SU-DHL-6 (cell line): ENCODE data around the gene NDUFA9.

Experiments used
- H2AFZ ChIP-seq: fragments of 200-600 bp; sonication (generic); 2 replicates; pipeline ENCODE4 v1.6.1; 2014; ENCODE audit warnings: low read depth, mild to moderate bottlenecking, moderate library complexity, mixed read lengths, antibody characterized with exemption, low read length; ENCODE audit not compliant: severe bottlenecking
- H3F3A ChIP-seq: fragments of 200-600 bp; shearing (Covaris generic); 2 replicates; pipeline ENCODE4 v1.6.0; 2016; ENCODE audit warnings: antibody characterized with exemption, mild to moderate bottlenecking; ENCODE audit not compliant: insufficient read depth
- H3K27ac ChIP-seq: fragments of 200-600 bp; sonication (generic); 2 replicates; pipeline ENCODE4 v1.5.1; 2016; ENCODE audit warnings: low read depth, mild to moderate bottlenecking, low read length, moderate library complexity, mixed read lengths
- H3K27me3 ChIP-seq: fragments of 200-600 bp; sonication (generic), shearing (Covaris generic); 2 replicates; pipeline ENCODE4 v1.6.0; 2014; ENCODE audit warnings: mild to moderate bottlenecking, low read length
- H3K36me3 ChIP-seq: fragments of 200-600 bp; sonication (generic); 2 replicates; pipeline ENCODE4 v1.6.1; 2014; ENCODE audit warnings: mild to moderate bottlenecking, low read length, mixed read lengths
- H3K4me2 ChIP-seq: fragments of 300-600, 200-600 bp; shearing (Covaris generic), sonication (generic); 2 replicates; pipeline ENCODE4 v1.6.0; 2014; ENCODE audit warnings: low read length, low read depth, mild to moderate bottlenecking; ENCODE audit not compliant: poor library complexity, severe bottlenecking
- H3K4me3 ChIP-seq: fragments of 200-600 bp; sonication (generic); 2 replicates; pipeline ENCODE4 v1.5.1; 2014; ENCODE audit warnings: antibody characterized with exemption, low read length, mild to moderate bottlenecking, mixed read lengths; ENCODE audit not compliant: insufficient read depth, poor library complexity, severe bottlenecking
- H3K79me2 ChIP-seq: fragments of 200-600 bp; sonication (generic); 2 replicates; pipeline ENCODE4 v1.6.1; 2014; ENCODE audit warnings: mild to moderate bottlenecking, low read length, moderate library complexity; ENCODE audit not compliant: insufficient read depth
- H3K9ac ChIP-seq: fragments of 200-600 bp; sonication (generic); 2 replicates; pipeline ENCODE4 v1.7.0; 2014; ENCODE audit warnings: mild to moderate bottlenecking, low read length
- H3K9me2 ChIP-seq: fragments of 200-600 bp; sonication (generic); replicated peaks from 2 replicates; pipeline ENCODE4 v1.6.1; 2014; ENCODE audit warnings: low read length; ENCODE audit not compliant: insufficient read depth
- H3K9me3 ChIP-seq: fragments of 200-600 bp; sonication (generic); 2 replicates; pipeline ENCODE4 v1.6.1; 2014; ENCODE audit warnings: low read length, mixed read lengths; ENCODE audit not compliant: insufficient read depth
- H4K20me1 ChIP-seq: fragments of 200-600 bp; sonication (generic); 2 replicates; pipeline ENCODE4 v1.6.1; 2014; ENCODE audit warnings: low read depth, mild to moderate bottlenecking, antibody characterized with exemption, low read length, moderate library complexity, mixed read lengths
- CTCF ChIP-seq: fragments of 200-600 bp; sonication (generic); IDR thresholded peaks from one replicate; pipeline ENCODE4 v1.5.1; 2017; ENCODE audit warnings: antibody characterized with exemption, mild to moderate bottlenecking, low read length, moderate library complexity; ENCODE audit not compliant: insufficient read depth, poor library complexity, severe bottlenecking
- EZH2phosphoT487 ChIP-seq: fragments of 200-600 bp; sonication (generic), shearing (Covaris generic); conservative IDR thresholded peaks from 2 replicates; pipeline ENCODE4 v1.6.1; 2018; ENCODE audit warnings: mild to moderate bottlenecking, antibody characterized with exemption, low read length, moderate library complexity, mixed read lengths

Gene NDUFA9

GRCh38 chr12:4685317-4685716, 36.4 kb downstream of the NDUFA9 start:
- no peaks in the 10 kb centered on the region for H3K27me3 ChIP-seq
- peaks cover 9% of the 10 kb centered on the region; the same call in 1 of the 2 replicates for H3K36me3 ChIP-seq
- no peak overlapping the region for H2AFZ ChIP-seq
- H3F3A ChIP-seq = no peaks in the 10 kb centered on the region
- H3K79me2 ChIP-seq = no peaks in the 10 kb centered on the region
- H3K27ac ChIP-seq = no peak overlapping the region
- no peak overlapping the region for H3K4me3 ChIP-seq
- no peak overlapping the region for H3K4me2 ChIP-seq
- H4K20me1 ChIP-seq = no peaks in the 10 kb centered on the region
- no peaks in the 10 kb centered on the region for H3K9me3 ChIP-seq
- no peak overlapping the region for H3K9ac ChIP-seq
- no peaks in the 10 kb centered on the region for H3K9me2 ChIP-seq
- TF ChIP-seq EZH2phosphoT487 = no peak

GRCh38 chr12:4690760-4691159, 41.8 kb downstream of the NDUFA9 start:
- Histone ChIP-seq H3K36me3 (peaks cover 4% of the 10 kb centered on the region; the same call in 1 of the 2 replicates), H3K4me2 (no peak overlapping the region), H3K9me3 (no peaks in the 10 kb centered on the region), H3K79me2 (no peaks in the 10 kb centered on the region), H3K27ac (no peak overlapping the region), H3K9ac (no peak overlapping the region), H3K4me3 (no peak overlapping the region), H3K9me2 (no peaks in the 10 kb centered on the region), H3K27me3 (no peaks in the 10 kb centered on the region), H3F3A (no peaks in the 10 kb centered on the region), H2AFZ (no peak overlapping the region), H4K20me1 (no peaks in the 10 kb centered on the region)
- TF ChIP-seq EZH2phosphoT487 (no peak), CTCF (no peak)
